ENCODE measurements around the gene ZNF511.
"Not testable (repeated sequence)": the region's sequence is repeated elsewhere in the genome, so short reads cannot be mapped to it uniquely, and the experiment has no call there.

ZNF511 gene

GRCh38 chr10:133314911-133315310, 6.2 kb downstream of the ZNF511 start:
- FAIRE-seq (no peak), DNase-seq (ENCODE audit: low spot score) (no peak)

DNA sequence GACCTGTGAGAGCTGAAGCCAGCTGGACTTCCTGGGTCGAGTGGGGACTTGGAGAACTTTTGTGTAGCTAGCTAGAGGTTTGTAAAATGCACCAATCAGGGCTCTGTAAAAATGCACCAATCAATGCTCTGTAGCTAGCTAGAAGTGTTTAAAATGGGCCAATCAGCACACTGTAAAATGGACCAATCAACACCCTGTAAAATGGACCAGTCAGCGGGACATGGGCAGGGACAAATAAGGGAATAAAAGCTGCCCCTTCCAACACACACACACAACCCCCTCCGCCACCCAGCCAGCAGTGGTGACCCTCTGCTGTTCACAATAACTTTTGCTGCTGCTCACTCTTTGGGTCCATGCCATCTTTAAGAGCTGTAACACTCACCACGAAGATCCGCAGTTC, 7.1 kb downstream of the ZNF511 start:
- no peak for FAIRE-seq

GRCh38 chr10:133316266-133316665, 7.6 kb downstream of the ZNF511 start:
- FAIRE-seq = no peak
- no peak for DNase-seq (ENCODE audit: low spot score)

More for the DNA sequence above, 7.1 kb downstream of the ZNF511 start:
- DNase-seq (ENCODE audit: low spot score) = no peak

DNA sequence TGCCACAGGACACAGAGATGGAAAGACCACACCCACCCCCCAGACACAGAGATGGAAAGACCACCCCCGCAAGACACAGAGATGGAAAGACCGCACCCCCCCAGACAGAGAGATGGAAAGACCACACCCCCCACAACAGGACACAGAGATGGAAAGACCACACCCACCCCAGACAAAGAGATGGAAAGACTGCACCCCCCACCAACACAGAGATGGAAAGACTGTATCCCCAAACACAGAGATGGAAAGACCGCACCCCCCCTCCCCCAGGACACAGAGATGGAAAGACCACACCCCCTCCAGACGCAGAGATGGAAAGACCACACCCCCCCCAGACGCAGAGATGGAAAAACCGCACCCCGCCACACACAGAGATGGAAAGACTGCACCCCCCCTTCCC, 8.0 kb downstream of the ZNF511 start:
- FAIRE-seq (no peak), DNase-seq (ENCODE audit: low spot score) (no peak)

DNA sequence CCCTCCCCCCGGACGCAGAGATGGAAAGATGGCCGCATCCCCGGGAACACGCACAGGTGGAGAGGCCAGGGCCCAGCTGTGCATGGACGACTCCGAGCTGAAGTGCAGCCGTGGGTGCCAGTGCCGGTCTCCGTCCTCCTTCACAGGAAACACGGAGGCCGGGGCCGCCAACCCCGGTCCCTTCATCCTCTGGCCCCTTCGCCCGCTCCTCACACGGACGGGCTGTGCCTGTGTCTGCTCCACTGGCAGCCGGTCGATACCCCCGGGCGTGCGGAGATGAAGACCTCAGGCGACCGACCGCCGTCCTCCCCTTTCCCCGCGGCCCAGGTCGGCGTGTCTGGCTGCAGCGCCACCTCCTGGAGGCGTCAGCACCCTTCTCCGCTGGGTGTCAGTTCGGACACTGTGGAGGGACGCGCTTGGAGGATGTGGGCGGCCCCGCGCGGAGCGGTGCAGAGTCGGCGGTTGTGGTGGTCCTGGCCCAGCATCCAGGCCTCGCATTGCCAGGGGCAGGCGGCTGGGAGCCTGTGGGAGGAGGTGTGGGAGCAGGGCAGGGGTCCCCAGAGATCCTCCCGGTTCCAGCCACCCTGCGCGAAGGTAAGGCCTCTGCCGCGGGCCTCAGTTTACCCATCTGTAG, 9.9 kb downstream of the ZNF511 start:
- peak; percentile 70 for DNase-seq (ENCODE audit: low spot score)
- no peak for FAIRE-seq

GRCh38 chr10:133320852-133321422, 12.2 kb downstream of the ZNF511 start:
- FAIRE-seq; DNase-seq (ENCODE audit: low spot score): not testable (repeated sequence)

DNA sequence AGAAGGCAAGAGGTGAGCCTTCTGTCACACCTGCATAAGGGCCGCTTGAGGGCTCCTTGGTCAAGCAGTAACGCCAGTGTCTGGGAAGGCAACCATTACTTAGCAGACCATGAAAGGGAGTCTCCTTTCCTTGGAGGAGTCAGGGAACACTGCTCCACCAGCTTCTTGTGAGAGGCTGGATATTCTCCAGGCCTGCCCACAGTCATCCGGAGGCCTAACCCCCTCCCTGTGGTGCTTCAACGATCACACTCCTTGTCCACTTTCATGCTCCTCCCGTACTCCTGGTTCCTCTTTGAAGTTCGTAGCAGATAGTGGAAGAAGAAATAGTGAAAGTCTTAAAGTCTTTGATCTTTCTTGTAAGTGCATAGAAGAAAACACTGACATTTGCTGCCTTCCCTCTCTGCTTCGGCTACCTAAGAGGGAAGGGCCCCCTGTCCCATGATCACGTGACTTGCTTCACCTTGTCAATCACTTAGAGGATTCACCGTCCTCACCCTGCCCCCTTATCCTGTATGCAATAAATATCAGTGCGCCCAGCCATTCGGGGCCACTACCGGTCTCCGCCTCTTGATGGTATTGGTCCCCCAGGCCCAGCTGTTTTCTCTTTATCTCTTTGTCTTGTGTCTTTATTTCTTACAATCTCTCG, 13.5 kb downstream of the ZNF511 start:
- FAIRE-seq; DNase-seq (ENCODE audit: low spot score): not testable (repeated sequence)

GRCh38 chr10:133324198-133324792, 15.6 kb downstream of the ZNF511 start:
- DNase-seq (ENCODE audit: low spot score) (no peak), FAIRE-seq (no peak)

GRCh38 chr10:133324857-133325260, 16.1 kb downstream of the ZNF511 start:
- no peak for DNase-seq (ENCODE audit: low spot score)
- no peak for FAIRE-seq

DNA sequence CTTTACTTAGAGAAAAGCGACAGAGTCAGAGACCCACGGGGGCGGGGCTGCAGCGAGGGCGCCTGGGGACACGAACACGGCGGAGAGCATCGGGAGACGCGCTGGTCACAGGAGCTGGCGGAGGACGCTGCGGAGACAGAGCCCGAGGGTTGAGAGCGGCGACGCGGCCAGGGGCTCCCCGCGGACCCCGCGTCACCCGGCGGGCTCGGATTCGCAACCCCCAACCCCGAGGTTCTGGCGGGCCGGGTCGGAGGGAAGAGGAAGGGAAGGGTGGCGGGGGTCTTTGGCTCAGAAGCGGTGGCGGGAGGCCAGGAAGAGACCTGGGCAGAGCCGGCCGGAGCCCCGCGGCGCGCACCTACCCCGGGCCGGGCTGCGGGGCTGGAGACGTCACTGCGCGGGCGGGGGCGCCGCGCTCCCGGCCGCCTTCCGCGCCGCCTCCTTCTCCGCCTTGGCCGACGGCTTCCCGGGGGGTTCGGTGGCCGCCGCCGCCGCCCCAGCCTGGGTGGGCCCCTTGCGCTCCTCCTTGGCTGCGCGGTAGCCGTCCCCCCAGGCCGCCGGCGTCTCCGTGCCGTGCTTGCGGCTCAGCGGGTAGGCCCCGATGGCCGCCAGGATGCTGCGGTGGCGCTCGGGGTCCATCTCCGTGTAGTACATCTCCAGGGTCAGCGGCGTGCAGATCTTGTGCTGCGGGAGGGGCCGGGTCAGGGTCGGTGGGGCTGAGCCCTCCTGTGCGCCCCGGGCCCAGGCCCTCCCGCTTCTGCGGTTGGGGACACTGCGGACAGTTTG, 16.9 kb downstream of the ZNF511 start:
- DNase-seq (ENCODE audit: low spot score) (no peak), FAIRE-seq (no peak)

DNA sequence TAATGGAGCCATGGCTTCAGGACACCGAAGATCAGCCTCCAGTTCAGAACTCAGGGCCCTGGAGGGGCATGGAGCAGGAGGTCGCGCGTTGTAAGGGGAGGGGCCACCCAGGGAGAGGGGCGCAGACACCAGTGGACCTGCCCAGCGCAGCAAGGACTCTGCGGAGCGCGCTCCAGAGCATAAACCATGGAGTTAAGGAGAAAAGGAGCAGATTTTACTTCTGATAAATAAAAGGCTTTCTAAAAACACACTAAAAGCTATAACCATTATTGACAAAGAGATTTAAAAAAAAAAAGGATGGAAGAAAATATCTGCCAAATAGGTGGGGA, 17.5 kb downstream of the ZNF511 start:
- no peak for DNase-seq (ENCODE audit: low spot score)

DNA sequence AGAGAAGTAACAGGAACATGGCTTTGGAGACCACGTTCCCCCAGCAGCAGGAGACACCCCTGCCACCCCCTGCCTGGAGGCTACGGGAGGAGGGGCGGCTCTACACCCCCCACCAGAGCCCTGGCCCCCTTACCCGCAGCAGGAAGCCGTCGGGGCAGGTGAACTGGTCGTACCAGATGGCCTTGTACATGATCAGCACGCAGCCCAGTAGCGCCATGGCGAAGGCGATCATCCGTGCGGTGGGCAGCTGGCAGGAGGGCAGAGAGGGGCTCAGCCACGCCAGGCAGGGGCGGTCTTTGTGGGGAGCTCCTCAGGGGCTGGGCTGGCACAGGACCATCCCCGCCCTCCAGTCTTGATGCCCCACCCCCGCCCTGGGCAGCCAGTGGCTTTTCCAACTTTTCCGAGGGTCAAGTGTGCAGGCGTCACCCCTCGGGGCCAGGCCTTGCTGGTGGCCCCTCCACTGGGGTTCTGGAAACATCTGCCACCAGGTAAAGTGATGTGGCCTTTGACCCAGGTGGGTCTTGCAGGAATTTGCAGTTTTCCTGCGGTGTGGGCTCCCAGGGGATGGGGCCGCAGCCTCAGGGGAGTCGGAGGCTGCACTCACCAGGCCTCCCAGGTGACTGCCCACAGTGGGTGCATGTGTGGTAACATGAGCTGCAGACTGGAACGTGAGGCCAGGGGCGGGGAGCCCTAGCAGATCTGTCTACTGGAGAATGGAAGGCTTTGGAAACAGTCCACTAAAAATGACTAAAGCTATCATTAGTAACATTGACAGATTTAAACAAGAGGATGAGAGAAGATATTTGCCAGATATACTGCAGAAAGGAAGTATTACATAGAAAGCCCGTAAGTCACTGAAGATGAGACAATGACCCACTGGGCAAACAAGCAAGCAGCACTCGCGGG, 18.3 kb downstream of the ZNF511 start:
- no peak for FAIRE-seq
- DNase-seq (ENCODE audit: low spot score) = no peak

More for the DNA sequence above, 17.5 kb downstream of the ZNF511 start:
- FAIRE-seq = no peak

- FAIRE-seq (no peak), DNase-seq (ENCODE audit: low spot score) (no peak)
Measured at GRCh38 chr10:133327651-133328357, 19.1 kb downstream of the ZNF511 start.

DNA sequence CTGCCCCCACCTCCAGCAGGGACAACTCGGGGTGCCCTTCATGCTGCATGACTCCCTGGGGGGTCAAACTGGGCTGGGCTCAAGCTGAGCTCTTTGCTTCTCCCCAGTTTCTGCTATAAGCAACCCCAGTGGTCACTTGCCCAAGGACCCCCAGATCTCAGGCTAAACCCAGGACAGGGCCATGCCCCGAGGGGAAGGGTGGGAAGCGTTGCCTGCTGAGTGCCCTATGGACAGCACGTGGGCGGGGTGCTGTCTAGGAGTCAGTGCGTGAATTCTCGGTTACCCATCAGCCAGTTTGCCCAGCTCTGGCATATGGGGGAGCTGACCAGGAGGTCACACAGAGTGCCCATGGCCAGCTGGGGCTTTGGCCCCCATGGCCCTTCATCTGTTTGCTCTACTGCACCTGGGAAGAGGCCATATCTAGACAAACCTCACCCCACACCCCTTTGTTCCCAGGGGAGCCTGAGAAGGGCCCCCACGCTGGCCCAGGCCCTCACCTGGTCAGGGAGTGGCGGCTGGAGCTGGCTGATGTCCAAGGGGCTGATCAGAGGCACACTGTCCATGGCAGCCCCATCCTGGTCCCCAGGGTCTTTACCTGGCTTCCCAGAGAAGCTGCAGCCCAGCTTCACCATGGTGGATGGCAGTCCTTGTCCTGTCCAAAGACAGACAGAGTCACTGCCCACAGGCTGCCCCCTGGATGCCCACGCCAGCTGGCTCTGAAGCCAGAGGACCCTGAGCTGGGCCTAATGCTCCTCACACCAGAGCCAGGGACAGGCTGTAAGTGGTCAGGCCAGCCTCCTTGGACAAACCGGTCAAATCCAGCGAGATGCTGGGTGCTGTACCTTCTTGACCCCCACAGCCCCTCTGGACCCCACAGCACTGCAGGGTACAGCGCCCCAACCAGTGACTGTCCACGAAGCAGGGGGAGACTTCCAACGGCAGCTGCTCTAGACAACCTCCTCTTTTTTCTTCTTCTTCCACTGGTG, 19.9 kb downstream of the ZNF511 start:
- no peak for FAIRE-seq

DNA sequence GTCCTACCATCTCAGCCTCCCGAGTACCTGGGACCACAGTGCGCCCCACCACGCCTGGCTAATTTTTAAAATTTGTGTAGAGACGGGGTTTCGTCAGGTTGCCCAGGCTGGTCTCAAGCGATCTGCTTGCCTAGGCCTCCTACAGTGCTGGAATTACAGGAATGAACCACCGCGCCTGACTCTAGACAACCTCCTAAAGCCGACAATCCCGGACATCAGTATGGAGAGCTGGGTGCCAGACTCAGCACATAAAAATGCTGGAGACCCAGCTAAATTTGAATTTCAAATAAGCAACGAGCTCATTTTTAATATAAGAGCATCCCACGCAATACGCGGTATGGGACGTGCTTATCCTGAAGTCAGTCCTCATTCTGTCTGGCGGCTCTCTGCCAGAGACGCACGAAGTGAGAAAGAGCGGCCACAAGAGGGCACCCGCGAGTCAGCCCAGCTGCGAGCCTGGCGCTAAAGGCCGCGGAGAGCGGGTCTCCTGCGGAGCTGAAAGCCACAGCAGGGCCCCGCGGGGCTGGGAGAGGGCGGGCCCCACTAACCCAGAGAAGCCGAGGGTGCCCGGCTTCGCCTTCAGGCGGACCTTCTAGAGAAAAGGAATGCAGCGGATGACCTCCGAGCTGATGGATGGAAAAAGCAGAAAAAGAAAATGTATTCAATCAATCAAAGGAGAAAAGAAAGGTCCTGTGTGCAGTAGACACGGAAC, 20.9 kb downstream of the ZNF511 start:
- DNase-seq (ENCODE audit: low spot score) = peak; percentile 84
- FAIRE-seq = no peak

More for the DNA sequence above, 19.9 kb downstream of the ZNF511 start:
- no peak for DNase-seq (ENCODE audit: low spot score)

GRCh38 chr10:133332936-133333699, 24.4 kb downstream of the ZNF511 start:
- DNase-seq (ENCODE audit: low spot score) (no peak), FAIRE-seq (no peak)

DNA sequence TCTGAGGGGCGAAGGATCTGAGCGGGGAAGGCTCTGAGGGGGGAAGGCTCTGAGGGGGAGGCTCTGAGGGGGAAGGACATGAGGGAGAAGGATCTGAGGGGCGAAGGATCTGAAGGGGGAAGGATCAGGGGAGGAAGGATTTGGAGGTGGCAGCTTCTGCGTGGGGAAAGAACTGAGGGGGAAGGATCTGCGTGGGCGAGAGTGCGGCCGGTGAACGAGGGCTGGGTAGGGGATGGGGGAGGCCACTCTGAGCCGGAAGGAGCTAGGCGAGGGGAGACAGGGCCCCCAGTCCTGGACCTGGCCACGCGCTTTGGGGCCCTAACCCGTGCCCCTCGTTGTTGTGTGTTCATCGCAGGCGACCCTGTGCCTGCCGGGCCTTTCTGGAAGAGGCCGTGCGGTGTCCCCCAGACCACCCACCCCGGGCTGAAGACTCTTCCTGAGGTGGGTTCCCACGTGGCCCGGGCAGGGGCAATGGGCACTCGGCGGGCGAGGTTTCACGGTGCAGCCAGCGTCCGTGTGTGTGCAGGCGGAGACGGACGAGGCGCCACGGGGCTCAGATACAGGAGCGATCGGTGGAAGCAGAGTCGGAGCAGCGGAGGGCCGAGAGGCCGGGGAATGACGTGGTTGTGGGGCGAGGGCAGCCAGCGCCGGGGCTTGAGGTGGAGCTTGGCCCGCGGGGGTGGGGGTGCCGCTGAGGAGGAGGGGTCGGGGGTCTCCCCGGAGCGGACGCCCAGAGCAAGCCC, 26.0 kb downstream of the ZNF511 start:
- DNase-seq (ENCODE audit: low spot score) = no peak
- FAIRE-seq = no peak

Data from urothelium cell line (cell line).